HG03196 (cell line): ENCODE results near the gene TTLL10.

Experiments used
- ATAC-seq: cut with Tn5 transposase; IDR thresholded peaks from one replicate; pipeline ENCODE4 v1.9.1; 2021; ENCODE audit not compliant: unreplicated experiment

TTLL10 gene

DNA sequence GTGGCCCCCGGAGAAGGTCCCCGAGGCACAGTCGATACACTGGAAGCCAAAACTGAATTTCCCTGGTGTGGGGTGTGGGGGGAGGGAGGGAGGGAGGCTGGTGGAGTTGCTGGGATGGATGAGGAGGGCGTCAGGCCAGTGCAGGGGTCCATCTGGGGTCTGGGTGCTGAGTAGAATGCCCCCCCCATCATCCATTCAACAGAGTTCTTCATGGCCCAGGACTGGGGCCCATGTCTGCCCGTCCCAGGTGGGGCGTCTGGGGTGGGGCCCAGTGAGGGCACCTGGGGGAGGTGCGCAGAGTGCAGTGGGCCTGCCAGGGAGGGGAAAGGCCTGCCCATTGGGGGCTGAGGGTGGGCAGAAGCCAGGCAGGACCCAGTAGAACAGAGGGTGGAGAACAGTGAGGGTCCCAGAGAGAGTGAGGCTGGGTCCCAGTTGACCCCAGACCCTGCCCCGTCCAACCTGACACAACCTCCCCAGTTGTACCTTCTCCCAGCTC, 30.8 kb downstream of the TTLL10 start:
- ATAC-seq = no peak

DNA sequence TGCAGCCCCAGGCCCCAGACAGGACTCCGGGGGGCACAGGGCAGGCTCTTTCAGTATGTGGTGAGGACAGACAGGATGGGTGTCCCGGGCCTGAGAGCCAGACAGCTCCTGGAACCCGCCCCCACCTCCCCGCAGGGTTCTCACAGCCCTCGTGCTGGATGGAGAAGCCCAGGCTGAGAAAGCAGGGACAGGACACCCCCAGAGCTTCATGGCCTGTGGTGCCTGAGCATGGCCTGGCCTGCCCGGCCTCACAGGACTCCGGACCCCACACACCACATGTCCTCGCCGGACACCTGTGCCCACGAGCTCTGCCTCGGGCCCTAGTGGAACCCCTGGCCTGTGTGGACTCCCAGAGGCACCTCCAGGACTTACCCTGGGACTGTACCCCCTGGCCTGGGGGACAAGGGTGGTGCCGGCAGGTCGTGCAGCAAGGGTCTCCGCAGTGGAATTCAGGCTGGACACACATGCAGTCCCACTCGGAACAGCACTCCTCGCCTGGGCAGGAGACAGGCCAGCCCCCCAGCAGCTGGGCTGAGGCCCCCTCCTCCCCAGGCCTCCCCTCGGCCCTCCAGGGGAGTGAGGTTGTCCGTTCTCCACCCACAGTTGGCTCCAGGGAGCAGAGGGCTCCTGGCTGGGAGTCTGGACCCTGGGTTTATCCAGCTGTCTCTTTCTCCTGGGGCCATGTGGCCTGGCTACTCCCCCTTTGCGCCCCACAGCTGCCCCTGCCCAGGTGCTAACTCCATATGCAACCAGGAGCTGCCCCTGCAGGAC, 31.5 kb downstream of the TTLL10 start:
- ATAC-seq = no peak

- no peak for ATAC-seq
These were observed 32.2 kb downstream of the TTLL10 start for GRCh38 chr1:1205769-1206375.

GRCh38 chr1:1206376-1206965, 32.8 kb downstream of the TTLL10 start, which contains the start of gene TNFRSF18:
TSS of gene TNFRSF18 (minus strand) at chr1:1206592. CDS start at chr1:1206571, 21 bp downstream.
- ATAC-seq = no peak

DNA sequence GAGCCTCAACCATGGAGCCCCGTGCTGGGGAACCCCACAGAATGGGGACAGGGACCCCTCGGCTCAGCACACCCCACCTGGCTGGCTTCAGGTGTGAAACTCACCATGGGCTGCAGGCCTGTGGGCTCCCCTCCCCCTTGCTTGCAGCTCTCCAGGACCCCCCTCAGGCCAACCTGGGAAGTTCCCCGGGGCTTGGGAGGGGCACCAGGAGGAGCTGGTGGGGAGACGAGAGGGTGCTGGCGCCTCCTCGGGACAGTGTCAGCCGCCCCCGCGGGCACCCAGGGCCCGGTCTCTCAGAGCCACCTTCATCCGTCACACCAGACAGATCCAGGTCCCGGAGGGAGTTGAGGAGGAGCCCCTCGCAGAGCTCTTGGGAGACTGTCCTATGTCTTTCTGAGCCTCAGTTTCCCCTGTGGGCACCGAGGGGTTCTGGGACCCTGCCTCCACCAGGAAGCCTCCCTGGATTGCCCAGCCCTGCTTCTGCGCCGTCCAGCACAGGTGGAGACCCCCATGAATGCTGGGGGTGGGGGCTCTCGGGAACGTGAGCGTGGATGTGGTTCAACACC, 33.4 kb downstream of the TTLL10 start:
- ATAC-seq = no peak

- ATAC-seq = no peak
These were observed 33.9 kb downstream of the TTLL10 start for GRCh38 chr1:1207571-1207892.

GRCh38 chr1:1208713-1209433, 35.2 kb downstream of the TTLL10 start:
- ATAC-seq = no peak

DNA sequence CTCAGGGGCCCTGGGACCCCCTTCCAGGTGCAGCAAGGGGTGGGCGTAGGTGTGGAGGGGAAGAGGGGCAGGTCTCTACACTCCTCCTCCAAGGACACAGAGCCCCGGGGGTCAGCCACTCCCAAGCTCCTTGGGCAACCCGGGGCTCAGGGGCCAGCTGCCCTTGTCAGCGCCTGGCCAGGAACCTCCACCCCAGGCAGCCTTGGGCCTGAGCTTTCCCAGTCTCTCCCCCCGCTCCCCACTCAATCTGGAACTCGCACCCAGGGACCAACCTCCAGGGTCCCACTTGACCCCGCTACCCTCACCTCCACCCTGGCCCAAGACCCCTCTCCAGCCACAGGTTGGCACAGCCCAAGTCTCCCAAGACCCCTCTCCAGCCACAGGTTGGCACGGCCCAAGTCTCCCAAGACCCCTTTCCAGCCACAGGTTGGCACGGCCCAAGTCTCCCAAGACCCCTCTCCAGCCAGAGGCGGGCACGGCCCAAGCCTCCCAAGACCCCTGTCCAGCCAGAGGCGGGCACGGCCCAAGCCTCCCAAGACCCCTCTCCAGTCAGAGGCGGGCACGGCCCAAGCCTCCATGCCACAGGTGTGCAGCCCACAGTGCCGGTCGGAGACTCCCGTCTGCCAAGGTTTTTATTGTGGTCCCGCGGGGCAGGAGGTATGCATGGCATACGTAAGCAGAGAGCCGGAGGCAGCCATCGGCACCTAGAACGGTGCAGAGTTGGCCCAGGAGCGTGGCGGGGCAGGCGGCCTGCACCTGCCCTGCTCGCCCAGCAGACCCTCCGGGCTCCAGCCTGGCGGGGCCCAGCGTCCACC, 37.3 kb downstream of the TTLL10 start:
- ATAC-seq = no peak

DNA sequence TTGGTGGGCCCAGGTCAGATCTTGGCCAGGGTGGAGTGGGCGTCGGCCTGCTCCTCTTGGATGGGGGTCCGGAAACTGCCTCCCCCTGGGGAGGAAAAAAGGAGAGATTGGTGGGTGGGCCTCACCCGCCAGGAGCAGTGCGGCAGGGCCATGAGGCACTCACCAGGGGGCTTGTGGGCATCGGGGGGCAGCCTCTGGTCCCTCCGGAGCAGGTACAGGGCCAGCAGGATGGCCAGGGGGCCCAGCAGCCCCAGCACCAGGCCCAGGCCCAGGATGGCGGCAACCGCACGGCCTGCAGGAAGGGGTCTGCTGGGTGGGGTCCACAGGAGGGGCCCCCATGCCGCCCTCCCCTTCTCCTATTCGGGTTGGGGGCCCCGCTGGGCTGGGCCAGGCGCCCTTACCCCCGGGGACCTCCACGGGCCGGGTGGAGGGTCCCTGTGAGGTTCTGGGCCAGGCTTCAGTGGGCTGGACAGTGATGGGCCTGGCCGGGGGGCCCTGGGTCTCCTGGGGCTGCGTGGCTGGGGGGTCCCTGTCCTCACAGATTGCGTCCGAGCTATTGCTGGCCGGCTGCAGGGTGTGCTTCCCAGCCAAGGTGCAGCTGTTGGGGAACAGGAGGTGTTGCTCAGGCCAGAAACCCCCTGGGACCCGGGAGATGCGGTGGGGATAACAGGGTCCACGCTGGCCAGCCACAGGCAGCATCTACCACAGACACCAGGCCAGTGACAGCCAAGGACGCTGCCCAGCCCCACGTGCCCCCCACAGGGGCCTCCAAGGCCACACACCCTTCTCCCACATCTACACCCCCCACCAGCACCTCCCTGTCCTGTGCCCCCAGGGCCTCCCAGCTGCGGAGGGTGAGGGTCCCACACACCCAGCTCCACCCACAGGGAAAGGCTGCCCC, 38.1 kb downstream of the TTLL10 start:
- no peak for ATAC-seq

- ATAC-seq = no peak
These were observed 39.2 kb downstream of the TTLL10 start for GRCh38 chr1:1212780-1213344.

- no peak for ATAC-seq
These were observed 39.9 kb downstream of the TTLL10 start, which contains the start of gene TNFRSF4 for GRCh38 chr1:1213345-1214265. TSS of gene TNFRSF4 (minus strand) at chr1:1214153. CDS start at chr1:1214127, 26 bp downstream.

GRCh38 chr1:1215080-1215676, 41.5 kb downstream of the TTLL10 start:
- no peak for ATAC-seq

DNA sequence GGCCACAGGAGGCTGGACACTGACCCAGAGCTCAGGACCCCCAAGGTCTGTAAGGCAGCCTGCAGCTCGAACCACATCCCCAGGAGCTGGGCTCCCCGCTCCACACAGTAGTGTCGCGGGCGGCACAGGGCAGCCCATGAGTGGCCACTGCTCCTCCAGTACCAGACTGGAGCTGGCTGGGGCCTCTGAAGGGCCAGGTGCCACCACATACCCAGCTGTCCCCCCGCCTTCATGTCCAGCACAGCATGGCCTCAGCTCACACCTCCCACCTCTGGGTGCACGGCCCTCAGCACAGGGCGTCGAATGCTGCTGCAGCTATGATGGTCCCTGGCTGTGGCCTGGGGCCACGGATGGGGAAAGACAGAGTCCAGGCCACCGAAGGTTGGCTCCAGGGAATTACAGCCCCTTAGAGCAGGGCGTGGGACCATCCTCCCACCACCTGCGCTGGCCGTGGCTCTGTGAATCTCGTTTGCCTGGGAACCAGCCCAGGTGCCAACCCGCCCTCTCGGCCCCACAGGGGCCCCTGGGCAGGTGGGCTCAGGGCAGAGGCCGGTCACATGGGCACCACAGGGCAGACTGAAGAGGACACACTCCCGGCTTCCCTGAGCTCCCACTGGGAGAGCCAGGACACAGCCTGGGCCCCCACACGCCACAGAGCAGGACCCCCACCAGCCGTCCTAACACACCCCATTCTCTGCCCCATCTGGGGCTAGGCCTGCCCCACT, 42.4 kb downstream of the TTLL10 start:
- no peak for ATAC-seq

- ATAC-seq = no peak
These were observed 43.3 kb downstream of the TTLL10 start for GRCh38 chr1:1216770-1217620.

GRCh38 chr1:1217621-1218523, 44.2 kb downstream of the TTLL10 start:
- no peak for ATAC-seq
